ENCODE measurements around the gene KCNG2. TPM values are rescaled to one million over a fixed set of nuclear protein-coding genes. Genes with fewer than 3 reads are reported as not detected.

Gene KCNG2
- total RNA-seq, 1 donor from 2014 or later = 0.22 TPM

DNA sequence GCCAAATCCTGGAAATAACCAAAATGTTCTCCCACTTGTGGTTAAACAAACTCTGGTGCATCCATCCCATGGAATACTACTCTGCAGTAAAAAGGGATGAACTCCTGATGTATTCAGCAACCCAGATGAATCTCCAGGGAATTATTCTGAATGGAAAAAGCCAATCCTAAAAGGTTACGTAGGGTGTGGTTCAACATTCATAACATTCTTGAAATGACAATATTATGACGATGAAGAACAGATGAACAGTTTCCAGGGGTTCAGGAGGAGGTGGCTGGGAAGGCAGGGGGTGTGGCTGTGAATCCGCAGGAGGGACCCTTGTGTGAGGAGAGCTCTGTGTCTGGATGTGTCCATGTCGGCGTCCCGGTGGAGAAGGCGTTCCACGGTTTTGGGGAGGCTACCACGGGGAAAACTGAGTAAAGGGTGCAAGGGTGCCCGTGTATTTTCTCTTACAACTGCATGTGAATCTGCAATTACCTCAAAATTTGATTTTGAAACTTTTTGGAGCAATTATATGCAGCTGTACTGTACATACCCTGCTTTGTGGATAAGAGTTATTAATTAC, 47.3 kb downstream of the KCNG2 start:
- no peak for ATAC-seq
- no peak for DNase-seq (ENCODE audit: low spot score)
- intact Hi-C loops (cut with DNase I) = no loop called here

DNA sequence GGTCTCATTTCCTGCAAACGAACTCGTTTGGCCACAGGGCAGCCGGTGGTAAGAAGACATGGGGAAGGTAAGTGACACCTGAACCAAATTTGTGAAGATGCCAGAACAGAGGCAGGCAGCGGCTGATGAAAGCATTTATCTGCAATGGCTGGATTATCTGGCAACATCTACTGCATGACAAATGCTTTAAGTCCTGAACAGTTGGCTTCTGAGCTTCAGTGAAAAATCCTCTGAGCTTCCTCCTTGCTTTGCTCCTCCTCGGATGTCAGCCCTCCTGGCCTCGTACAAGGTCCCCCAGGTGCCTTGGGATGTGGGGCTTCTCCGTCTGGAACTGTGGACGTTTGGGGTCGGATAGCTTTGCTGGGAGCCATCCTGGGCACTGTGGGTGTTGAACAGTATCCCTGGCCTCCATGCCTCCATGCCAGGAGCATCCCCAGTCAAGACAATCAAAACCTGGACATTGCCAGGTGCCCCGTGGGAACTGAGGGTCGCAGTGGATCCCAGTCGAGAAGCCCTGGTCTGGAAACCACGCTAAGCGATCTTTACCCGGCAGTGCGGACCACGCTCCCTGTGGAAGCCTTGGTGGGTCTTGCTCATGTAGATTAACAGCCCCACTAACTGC, 49.3 kb downstream of the KCNG2 start:
- intact Hi-C loops (cut with DNase I) = no loop called here
- no peak for DNase-seq (ENCODE audit: low spot score)
- ATAC-seq = no peak

DNA sequence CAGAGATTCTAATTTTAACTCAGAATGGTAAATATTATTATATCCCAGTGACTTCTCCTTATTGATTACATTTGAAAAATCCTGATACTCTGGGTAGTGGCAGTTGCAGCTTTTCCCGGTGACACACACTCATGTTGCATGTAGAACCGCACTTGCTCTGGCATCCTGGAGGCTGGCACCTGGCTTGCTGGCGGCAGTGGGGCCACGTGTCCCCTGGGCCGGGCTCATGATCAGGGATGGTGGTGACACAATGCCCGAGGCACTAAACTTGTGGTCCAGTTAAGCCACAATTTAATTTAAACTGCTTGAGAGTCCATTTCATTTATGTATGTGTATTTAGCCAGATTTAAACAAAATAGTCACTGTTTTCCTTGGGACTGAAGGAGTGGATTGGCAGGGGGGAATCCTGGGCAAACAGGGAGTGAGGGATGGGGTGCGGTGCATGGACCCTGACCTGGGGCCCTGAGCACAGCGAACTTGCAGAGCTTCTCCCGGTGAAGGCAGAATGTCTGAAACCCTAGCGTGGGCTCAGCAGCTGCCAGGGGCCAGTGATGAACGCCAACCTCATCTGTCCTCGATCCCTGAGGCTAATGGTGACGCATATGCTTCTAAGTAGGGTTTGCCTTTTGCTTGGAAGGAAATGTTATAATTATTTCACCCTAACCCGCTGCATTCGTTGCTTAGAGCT, 50.0 kb downstream of the KCNG2 start:
- ATAC-seq (no peak), DNase-seq (ENCODE audit: low spot score) (no peak)
- intact Hi-C loops (cut with DNase I) = no loop called here

DNA sequence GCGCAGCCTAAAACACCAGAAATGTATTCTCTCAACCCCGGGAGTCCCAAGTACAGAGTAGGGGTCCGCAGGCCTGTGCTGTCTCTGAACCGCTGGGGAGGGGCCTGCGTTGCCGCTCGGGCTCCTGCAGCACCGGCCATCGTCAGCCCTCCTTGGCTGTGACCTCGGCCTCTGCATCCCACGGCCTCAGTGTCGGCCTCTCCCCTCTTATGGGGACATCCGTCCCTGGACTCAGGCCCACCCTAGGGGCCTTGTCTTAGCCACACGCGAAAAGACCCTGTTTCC, 50.5 kb downstream of the KCNG2 start:
- DNase-seq (ENCODE audit: low spot score) (no peak), ATAC-seq (no peak)
- intact Hi-C loops (cut with DNase I) = no loop called here

DNA sequence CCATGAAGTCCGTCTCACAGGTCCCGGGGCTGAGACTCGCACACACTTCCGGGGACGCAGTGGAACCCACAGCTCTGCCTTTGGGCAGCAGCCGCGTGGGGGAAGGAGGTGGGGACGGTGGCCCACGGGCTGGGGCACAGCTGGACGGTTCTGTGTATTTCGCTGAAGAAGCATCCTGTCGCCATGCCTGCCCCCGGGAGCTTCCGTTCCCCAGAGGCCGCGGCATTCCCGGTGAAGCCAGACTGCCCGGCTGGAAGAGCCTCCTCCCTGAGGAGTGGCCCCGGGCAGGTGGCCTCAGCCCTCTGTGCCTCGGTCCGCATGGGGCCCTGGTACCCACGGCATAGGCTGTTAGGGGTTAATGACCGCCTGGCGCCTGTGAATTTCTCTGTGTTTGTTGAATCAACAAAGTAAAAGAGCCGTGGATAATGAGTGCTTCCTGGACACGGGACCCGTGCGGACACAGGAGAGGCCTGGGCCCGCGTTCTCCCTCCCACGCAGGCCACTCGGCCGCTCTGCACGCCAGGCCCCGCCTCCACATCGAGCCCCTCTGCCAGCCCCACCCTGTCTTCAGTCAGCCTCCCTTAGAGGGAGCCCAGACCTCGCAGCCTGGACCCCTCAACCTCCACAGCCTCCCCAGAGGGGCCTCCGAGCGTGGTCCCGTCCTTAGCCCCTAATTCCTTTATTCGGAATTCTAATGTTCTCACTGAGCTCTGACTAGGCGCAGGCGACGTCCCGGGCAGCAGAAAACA, 51.0 kb downstream of the KCNG2 start:
- ATAC-seq = no peak
- no peak for DNase-seq (ENCODE audit: low spot score)
- intact Hi-C loops (cut with DNase I) = no loop called here

DNA sequence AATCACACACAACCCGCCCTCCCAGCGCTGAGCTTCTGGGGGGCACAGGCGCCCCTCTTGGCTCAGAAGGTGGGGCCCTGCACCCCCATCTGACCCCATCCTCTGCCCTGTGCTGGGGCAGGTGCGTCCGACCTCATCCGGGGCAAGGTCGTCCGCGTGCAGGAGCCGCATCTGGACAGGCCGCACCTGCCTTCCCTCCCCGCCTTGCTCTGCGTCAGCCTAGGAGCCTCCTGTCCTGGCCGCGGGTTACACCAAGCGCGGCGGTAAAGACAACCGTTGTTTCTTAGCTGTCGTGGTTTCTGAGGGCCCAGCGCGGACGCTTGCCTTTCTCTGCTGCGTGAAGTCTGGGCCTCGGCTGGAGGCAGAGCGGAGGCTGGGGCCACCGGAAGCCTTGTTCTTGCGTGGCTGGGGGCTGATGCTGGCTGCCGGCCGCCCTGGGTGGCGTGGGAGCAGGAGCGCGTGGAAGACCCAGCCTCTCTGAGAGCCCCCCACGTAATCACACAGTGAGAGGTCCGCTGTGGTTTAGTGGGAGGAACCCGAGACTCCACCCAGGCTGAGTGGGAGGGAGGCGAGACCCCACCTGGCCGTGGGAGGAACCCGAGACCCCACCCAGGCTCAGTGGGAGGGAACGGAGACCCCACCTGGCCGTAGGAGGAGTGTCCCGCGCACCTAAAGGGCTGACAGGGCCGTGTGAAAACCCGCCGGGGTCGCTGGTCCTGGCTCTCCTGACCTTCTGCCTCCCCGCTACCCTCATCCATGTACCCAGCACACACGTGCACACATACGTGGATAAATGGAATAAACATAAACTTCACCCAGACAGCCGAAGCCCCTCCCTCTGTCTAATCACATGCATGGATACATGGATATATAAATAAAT, 51.8 kb downstream of the KCNG2 start:
- no peak for DNase-seq (ENCODE audit: low spot score)
- no peak for ATAC-seq

DNA sequence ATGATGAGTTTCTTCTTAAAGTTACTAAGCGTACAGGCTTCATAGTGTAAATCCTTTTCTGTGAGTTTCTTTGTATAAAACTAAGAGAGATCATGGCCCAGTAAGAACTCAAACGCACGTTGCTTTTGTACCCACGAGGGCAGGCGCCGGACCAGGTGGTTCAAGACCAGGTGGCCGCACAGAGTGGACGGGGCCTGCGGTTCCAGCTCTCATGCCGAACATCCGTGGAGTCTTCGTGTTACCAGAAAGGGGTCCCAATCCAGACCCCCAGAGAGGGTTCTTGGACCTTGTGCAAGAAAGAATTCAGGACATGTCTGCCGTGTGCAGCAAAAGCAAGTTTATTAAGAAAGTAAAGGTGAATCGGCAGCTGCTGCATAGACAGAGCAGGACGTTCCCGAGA, 53.0 kb downstream of the KCNG2 start:
- intact Hi-C loops (cut with DNase I) = no loop called here
- ATAC-seq = no peak
- no peak for DNase-seq (ENCODE audit: low spot score)

More for the DNA sequence above, 51.8 kb downstream of the KCNG2 start:
- intact Hi-C loops (cut with DNase I) = no loop called here

DNA sequence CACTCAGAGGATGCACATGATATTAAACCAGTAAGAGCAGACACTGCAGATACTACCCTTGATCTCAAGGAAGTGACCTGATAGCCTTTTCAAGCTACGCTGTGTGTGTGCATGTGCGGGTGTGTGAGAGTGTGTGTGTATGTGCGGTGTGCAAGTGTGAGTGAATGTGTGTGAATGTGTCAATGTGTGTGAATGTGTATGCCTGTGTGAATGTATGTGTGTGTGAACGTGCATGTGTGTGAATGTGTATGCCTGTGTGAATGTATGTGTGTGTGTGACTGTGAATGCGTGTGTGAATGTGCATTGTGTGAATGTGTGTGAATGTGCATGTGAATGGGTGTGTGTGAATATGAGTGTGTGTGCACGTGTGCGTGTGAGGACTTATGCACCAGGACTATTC, 53.8 kb downstream of the KCNG2 start:
- intact Hi-C loops (cut with DNase I) = no loop called here
- DNase-seq (ENCODE audit: low spot score) = no peak
- no peak for ATAC-seq

DNA sequence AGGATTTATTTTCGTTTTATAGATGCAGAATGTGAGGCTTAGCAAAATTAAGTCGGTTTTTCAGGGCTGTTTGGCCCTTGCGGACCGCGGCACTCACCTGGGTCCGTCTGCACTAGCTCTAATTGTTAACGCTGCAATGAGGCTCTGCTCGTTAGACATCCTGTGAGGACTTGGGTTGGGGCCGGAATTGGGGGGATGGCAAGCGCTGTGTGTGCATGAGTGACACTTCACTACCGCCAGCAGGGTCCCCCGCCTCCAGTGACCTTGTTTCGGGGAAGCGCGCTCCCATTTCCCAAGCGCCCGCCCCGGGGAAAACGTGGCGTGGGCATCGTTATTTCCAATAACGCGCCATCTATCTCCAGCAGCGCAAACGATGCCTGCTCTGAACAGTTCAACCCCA, 54.2 kb downstream of the KCNG2 start:
- intact Hi-C loops (cut with DNase I) = no loop called here
- ATAC-seq (no peak), DNase-seq (ENCODE audit: low spot score) (no peak)

DNA sequence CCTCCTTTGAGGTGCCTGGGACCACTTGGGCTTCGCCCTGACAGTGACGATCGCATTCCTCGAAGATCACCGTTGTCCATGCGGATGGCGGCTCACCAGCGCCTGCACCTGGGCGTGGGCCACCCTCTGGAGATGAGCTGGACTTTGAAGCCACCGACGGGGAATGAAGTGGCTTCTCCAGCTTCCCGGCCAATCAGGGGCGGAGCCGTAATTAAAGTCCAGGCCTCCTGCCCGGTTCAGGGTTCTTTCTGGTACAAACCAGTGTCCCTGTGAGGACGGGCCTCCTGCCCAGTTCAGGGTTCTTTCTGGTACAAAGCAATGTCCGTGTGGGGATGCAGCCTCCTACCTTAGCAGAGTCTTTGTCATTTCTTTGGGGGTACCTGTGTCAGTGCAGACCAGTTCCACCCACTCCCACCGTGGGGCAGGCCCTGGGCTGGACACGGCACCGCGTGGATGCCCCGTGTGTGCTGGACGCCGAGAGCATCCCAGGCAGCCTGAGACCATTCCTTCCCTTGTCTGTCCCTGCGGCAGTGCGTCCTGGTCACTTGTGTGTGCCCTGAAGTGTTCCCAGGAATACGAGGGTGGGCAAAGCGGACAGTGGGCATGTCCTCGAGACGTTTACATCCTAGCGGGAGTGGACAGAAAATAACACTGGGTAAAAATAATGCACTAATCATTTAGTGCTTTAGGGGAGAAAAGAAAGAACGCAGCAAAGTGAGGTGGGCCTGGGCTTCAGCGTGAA, 55.0 kb downstream of the KCNG2 start:
- intact Hi-C loops (cut with DNase I) = no loop called here
- ATAC-seq (no peak), DNase-seq (ENCODE audit: low spot score) (no peak)

DNA sequence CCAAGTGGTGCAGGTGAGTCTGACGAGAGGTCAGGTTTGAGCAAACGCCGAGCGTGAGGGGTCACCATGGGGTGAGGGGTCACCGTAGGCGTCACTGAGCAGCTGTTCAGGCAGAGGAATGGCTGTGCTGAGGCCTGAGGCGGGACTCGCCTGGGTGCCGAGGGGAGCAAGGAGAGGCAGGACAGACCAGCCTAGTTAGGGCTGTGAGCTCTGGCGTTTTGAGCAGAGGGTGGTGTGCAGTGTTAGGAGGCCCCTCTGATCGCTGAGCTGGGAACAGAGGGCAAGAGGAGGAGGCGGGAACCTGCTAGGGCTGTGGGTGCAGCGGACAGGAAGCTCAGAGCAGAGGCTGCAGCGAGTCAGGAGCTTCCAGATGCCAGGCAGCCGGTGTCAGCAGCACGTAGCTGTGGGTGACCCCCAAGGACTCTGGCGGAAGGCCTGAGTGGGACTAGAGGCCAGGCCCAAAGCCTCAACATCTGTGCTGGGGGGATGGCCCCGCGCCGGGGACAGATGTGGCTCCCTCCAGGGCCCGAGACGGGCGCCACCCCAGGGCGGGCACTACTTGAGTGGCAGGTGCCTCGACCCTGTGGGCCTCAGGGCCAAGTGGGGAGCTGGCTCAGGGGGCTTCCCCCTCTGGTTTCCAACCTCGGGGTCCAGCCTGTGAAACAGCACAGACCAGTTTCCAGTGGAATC, 55.7 kb downstream of the KCNG2 start:
- DNase-seq (ENCODE audit: low spot score) (no peak), ATAC-seq (no peak)
- intact Hi-C loops (cut with DNase I) = no loop called here

DNA sequence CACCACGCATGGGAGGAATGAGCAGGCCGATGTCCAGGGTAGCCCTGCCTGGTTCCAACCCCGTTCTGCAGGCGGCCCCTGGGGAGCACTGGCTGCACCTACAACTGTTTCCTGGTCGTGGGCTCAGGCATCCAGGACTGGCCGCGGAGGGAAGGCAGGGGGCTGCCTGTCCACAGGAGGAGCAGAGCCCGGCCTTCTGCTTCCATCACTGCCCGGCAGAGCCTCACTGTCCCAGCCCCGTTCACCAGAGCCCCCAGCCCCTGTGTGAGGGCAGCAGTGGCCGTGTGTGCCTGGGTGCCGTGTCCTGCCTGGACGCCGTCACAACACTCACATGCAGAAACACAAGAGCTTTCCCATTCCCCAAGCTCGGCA, 56.2 kb downstream of the KCNG2 start:
- no peak for DNase-seq (ENCODE audit: low spot score)
- ATAC-seq = no peak
- intact Hi-C loops (cut with DNase I) = no loop called here

DNA sequence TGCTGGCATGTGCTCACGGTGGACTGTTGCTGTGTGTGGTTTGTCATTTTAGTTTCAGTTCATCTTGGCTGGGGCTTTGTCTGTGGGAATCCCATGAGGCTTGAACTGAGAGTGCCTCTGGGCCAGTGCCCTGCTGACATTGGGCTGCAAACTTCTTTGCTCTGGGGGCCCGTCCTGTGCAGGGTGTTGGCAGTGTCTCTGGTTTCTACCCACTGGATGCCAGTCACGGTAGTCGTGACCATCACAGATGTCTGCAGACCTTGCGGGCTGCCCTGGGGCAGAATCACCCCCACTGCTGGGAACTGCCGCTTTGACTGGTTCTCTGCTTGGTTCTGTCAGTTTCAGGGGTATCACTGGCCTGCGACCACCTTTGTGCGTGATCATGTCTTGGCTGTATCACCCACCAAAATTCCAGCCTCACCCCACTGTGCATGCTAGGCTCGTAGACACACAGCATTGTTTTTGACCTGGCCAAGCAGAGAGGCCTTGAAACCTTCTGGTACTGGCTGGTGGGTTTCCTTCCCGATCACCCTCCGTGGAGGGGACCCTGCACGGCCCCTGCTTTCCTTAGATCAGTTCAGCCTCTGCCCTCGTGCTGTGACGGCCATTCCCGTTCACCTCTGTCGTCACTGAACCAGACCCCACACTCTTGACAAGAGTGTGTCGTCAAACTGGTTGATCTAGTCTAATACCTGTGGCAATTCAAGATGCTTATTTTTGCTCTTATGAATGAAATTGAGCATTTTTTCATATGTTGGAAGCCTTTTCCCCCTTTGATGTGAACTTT, 57.6 kb downstream of the KCNG2 start:
- no peak for ATAC-seq
- DNase-seq (ENCODE audit: low spot score) = no peak

DNA sequence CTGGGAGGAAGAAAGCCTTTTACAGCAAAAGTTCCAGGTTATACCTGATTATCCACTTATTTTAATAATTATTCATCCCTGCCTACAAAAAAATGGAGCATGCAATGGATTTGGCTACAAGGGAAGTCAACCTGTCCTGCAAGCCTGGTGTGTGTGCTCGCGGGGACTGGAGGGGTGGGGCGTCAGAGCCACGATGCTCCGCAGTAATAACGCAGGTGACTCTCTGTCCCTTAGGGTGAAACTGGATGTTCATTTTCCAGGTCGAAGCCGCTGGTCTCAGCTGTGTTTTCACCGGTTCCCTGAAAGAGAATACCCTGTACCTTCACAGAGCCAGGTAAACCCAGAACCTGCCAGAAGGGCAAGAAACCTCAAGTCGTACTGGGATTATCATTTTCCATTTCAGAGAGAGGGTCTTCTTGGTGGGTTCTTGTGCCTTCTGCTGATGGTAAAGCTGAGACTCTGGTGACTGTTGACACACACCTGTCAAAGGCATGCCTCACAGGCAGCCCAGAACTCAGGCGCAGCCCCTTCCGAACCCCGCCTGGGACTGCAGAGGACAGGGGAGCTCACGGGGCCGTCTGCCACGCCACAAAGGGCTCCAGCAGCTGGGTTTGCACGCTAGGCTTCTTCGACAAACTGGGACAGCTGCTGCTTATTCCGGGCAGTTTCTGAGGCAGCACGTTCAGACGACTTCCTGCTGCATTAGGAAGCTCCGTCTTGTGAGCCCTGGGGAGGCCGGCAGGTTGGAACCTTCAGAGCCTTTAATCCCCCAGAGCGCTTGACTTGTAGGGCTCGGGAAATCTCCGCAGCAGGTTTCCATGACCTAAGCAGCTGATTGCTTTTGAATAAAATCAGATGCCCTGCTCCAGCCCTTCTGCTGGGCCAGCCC, 58.6 kb downstream of the KCNG2 start:
- ATAC-seq (no peak), DNase-seq (ENCODE audit: low spot score) (no peak)
- intact Hi-C loops (cut with DNase I) = no loop called here

More for the DNA sequence above, 57.6 kb downstream of the KCNG2 start:
- intact Hi-C loops (cut with DNase I) = no loop called here

DNA sequence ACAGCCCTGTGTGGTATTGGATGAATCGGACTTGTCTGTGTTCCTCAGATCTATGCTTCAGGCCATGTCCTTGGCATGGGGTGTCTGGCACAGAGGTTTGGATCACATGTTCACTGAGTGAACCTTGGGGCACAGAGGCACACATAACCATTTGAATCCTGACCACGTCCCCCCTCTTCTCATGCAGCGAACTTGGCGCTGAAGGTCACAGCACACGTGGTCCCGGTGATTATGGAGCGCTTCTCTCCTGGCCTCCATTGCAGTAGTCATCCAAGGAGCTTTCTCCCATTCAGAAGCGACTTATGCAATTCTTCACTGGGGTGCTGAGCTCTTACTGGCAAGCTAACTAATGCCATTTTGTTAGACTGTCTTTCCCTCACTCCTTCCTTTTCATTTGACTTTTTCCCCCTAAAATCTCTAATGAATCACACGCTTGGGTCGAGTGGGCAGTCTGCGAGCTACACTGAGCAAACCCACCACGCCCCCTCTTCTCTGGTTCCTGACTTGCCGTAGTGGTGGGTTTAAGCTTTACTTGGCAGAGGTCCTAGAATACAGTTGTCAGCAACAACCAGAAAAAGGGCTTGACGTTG, 59.4 kb downstream of the KCNG2 start:
- DNase-seq (ENCODE audit: low spot score) (no peak), ATAC-seq (peak; percentile 77)
- intact Hi-C loops (cut with DNase I) = no loop called here

DNA sequence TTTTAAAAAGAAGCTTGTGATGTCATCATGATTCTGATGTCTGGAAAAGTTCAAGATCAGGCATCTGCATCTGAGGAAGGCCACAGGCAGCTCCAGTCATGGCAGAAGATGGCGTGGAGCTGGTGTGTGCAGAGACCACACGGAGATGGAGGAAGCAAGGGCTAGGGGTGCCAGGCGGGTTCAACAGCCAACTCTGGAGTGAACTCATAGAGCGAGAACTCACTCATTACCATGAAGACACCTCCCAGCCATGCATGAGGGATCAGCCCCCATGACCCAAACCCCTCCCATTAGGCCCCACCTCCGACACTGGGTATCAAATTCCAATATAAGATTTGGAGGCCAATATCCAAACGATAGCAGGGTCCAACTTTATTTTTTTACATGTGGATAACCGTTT, 61.6 kb downstream of the KCNG2 start:
- ATAC-seq (no peak), DNase-seq (ENCODE audit: low spot score) (no peak)
- intact Hi-C loops (cut with DNase I) = no loop called here

Data from sciatic nerve (tissue), 2 donors.